Measurements from ENCODE around the gene CNTN5. TPM values are rescaled to one million over a fixed set of nuclear protein-coding genes. Genes with fewer than 3 reads are reported as not detected.

CNTN5 gene
- polyA plus RNA-seq, 1 donor (not counting 4 experiments of a cell fraction or from before 2014, with no cell fraction given), result not detected

GRCh38 chr11:100356035-100356434 is 1335.3 kb downstream of the CNTN5 start:
- H3K4me2 ChIP-seq (ENCODE audit: control insufficient read depth, extremely low read depth, insufficient read depth, low read depth, low read length), result no peak overlapping the region
- H3K4me1 ChIP-seq (ENCODE audit: control insufficient read depth, extremely low read depth, insufficient read depth, low read length), result no peaks in the 10 kb centered on the region
- dilution Hi-C loops (cut with MboI; ENCODE audit: extremely low pct_ligation_motif_present, low sequenced_read_pairs), result no loop called here
- H4K20me1 ChIP-seq (ENCODE audit: control insufficient read depth, extremely low read depth, insufficient read depth, low read length), result no peaks in the 10 kb centered on the region
- no peak for TF ChIP-seq EZH2 (IDR thresholded peaks at IDR 0.05; ENCODE audit: low read length)
- TF ChIP-seq, protein P1, sequence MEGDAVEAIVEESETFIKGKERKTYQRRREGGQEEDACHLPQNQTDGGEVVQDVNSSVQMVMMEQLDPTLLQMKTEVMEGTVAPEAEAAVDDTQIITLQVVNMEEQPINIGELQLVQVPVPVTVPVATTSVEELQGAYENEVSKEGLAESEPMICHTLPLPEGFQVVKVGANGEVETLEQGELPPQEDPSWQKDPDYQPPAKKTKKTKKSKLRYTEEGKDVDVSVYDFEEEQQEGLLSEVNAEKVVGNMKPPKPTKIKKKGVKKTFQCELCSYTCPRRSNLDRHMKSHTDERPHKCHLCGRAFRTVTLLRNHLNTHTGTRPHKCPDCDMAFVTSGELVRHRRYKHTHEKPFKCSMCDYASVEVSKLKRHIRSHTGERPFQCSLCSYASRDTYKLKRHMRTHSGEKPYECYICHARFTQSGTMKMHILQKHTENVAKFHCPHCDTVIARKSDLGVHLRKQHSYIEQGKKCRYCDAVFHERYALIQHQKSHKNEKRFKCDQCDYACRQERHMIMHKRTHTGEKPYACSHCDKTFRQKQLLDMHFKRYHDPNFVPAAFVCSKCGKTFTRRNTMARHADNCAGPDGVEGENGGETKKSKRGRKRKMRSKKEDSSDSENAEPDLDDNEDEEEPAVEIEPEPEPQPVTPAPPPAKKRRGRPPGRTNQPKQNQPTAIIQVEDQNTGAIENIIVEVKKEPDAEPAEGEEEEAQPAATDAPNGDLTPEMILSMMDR (optimal IDR thresholded peaks at IDR 0.05 in 1 of 3, IDR thresholded peaks at IDR 0.05 in 1 of 3, conservative IDR thresholded peaks at IDR 0.05 in 1 of 3; ENCODE audit: extremely low read depth in 1 of 3, insufficient read depth in 2 of 3, low read length in 3 of 3), result no peak
- no peak for DNase-seq (ENCODE audit: low read depth, low spot score)
- H2AFZ ChIP-seq (ENCODE audit: control insufficient read depth, low read length), result no peak overlapping the region
- no peak for FAIRE-seq
- H3K79me2 ChIP-seq (ENCODE audit: control insufficient read depth, insufficient read depth, low read length), result no peaks in the 10 kb centered on the region
- H3K27me3 ChIP-seq (ENCODE audit: control insufficient read depth, extremely low read depth, insufficient read depth, low read length), result no peaks in the 10 kb centered on the region
- H3K27ac ChIP-seq (ENCODE audit: control insufficient read depth, insufficient read depth, low read length), result no peak overlapping the region
- H3K9ac ChIP-seq (ENCODE audit: control insufficient read depth, extremely low read depth, insufficient read depth, low read length), result no peak overlapping the region
- H3K4me3 ChIP-seq (ENCODE audit: control insufficient read depth in 2 of 3, extremely low read depth in 1 of 3, insufficient read depth in 2 of 3, low read depth in 1 of 3, low read length in 3 of 3), result no peak overlapping the region
- H3K36me3 ChIP-seq (ENCODE audit: control insufficient read depth in 2 of 2, extremely low read depth in 1 of 2, insufficient read depth in 2 of 2, low read length in 2 of 2), result no peaks in the 10 kb centered on the region
- H3K9me3 ChIP-seq (ENCODE audit: control insufficient read depth, low read depth, low read length), result no peaks in the 10 kb centered on the region
- no peaks in the 10 kb centered on the region for H3K9me1 ChIP-seq (ENCODE audit: control insufficient read depth, extremely low read depth, insufficient read depth, low read length)

- Histone ChIP-seq H2AFZ (ENCODE audit: control insufficient read depth, low read length) (no peak overlapping the region), H3K79me2 (ENCODE audit: control insufficient read depth, insufficient read depth, low read length) (no peaks in the 10 kb centered on the region), H3K27ac (ENCODE audit: control insufficient read depth, insufficient read depth, low read length) (no peak overlapping the region), H4K20me1 (ENCODE audit: control insufficient read depth, extremely low read depth, insufficient read depth, low read length) (no peaks in the 10 kb centered on the region), H3K36me3 (ENCODE audit: control insufficient read depth in 2 of 2, extremely low read depth in 1 of 2, insufficient read depth in 2 of 2, low read length in 2 of 2) (no peaks in the 10 kb centered on the region), H3K4me3 (ENCODE audit: control insufficient read depth in 2 of 3, extremely low read depth in 1 of 3, insufficient read depth in 2 of 3, low read depth in 1 of 3, low read length in 3 of 3) (no peak overlapping the region), H3K9me3 (ENCODE audit: control insufficient read depth, low read depth, low read length) (no peaks in the 10 kb centered on the region), H3K9me1 (ENCODE audit: control insufficient read depth, extremely low read depth, insufficient read depth, low read length) (no peaks in the 10 kb centered on the region), H3K4me2 (ENCODE audit: control insufficient read depth, extremely low read depth, insufficient read depth, low read depth, low read length) (no peak overlapping the region), H3K4me1 (ENCODE audit: control insufficient read depth, extremely low read depth, insufficient read depth, low read length) (no peaks in the 10 kb centered on the region), H3K27me3 (ENCODE audit: control insufficient read depth, extremely low read depth, insufficient read depth, low read length) (no peaks in the 10 kb centered on the region), H3K9ac (ENCODE audit: control insufficient read depth, extremely low read depth, insufficient read depth, low read length) (no peak overlapping the region)
- TF ChIP-seq, protein P1 (optimal IDR thresholded peaks at IDR 0.05 in 1 of 3, IDR thresholded peaks at IDR 0.05 in 1 of 3, conservative IDR thresholded peaks at IDR 0.05 in 1 of 3; ENCODE audit: extremely low read depth in 1 of 3, insufficient read depth in 2 of 3, low read length in 3 of 3), result no peak
- no peak for TF ChIP-seq EZH2 (IDR thresholded peaks at IDR 0.05; ENCODE audit: low read length)
- FAIRE-seq, result no peak
- dilution Hi-C loops (cut with MboI; ENCODE audit: extremely low pct_ligation_motif_present, low sequenced_read_pairs), result no loop called here
- DNase-seq (ENCODE audit: low read depth, low spot score), result no peak
Measured at GRCh38 chr11:100359281-100359680, 1338.5 kb downstream of the CNTN5 start.
